Measurements from ENCODE around the gene RPS18. TPM values are rescaled to one million over a fixed set of nuclear protein-coding genes. Genes with fewer than 3 reads are reported as not detected.

The RPS18 gene
- total RNA-seq, 1 donor from 2014 or later: 3,296 TPM

DNA sequence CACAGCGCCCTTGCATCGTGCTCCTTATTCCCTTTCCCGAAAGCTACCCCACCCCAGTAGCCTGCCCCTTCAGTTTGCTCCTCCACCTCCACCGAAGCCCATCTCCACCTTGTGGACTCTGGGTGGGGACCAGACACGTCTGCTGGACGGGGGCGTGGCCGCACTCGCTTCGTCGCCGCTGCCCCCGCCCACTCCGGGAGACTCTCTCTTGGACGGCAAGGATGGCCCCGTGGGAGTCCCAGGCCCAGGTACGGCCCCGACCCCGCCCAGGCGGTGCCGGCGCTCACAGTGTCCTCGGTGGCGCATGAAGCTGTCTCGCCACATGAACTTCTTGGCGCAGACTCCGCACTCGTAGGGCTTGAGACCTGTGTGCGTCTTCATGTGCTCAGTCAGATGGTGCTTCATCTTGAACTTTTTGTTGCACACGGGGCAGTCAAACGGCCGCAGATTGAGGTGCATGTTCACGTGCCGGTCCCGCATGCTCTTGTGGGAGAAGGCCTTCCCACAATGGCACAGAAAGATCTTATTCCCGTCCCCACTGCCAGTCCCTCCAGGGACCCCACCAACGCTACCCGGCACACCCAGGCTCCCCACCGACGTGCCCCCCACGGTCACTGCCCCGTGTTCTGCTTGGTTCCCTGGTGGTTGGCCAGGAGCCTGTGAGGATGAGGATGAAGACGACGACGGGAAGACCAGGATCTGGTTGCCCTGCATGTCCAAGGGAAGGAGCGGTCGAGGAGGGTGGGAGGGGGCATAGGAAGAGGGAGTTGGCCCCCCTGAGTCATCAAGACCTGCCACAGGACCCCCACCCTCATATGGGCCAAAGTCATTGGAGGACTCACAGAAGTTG is 43.3 kb downstream of the RPS18 start:
- no peaks in the 10 kb centered on the region for H3K27me3 ChIP-seq
- H3K4me3 ChIP-seq: peak overlapping the region; percentile 73 to 93
- no peaks in the 10 kb centered on the region for H3K9me3 ChIP-seq
- TF ChIP-seq POLR2AphosphoS5 (IDR thresholded peaks at IDR 0.05; ENCODE audit: insufficient read depth in 1 of 2, low read depth in 1 of 2): peak in 1 of 2 donors; percentile 71
- no peak for TF ChIP-seq POLR2A (IDR thresholded peaks at IDR 0.05)
- peak in 1 of 2 donors; percentile 90 for DNase-seq (ENCODE audit: extremely low spot score in 2 of 2)
- H3K4me1 ChIP-seq: peaks cover 69% of the 10 kb centered on the region
- intact Hi-C loops (cut with DNase I): loop anchor here (5.0 kb wide), 1 partner anchor 102 kb away; the partner anchor contains the start of gene CUTA
- H3K27ac ChIP-seq: peak overlapping the region; percentile 99
- peaks cover 0 to 16% of the 10 kb centered on the region in 2 donors for H3K36me3 ChIP-seq

DNA sequence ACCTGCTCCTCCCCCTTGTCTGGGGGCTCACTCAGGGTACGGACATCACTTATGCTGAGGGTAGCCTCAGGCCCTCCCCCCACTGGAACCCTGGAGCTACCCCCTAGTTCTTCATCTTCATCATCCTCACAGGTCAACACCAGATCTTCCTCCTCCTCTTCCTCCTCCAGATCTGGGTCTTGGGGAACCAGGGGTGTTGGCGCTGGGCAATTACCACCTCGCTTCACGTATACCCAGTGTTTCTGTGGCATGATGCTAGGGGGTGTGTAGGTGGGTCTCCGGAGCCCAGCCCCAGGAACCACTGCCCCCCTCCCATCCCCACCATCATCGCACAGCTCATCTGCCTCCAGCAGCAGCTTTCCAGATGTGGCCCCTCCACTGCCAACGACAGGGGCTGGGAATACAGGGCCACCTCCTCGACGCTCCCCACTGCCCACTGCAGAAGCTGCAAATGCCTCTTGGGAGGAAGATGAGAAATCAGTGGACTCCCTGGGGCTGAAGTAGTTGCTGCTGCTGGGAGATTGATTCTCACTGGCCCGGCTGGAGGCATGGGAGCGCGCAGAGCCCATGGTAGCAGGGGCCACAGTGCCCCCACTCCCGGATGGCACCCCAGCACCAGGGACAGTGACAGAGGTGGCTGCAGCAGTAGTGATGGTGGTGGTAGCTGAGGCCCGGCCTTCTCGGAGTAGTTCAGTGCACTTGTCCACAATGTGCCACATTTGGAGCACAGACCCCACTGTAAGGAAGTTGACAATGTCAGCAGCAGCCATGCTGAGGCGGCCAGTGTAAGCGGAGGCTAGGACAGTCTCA is 44.1 kb downstream of the RPS18 start:
- TF ChIP-seq, protein P1, sequence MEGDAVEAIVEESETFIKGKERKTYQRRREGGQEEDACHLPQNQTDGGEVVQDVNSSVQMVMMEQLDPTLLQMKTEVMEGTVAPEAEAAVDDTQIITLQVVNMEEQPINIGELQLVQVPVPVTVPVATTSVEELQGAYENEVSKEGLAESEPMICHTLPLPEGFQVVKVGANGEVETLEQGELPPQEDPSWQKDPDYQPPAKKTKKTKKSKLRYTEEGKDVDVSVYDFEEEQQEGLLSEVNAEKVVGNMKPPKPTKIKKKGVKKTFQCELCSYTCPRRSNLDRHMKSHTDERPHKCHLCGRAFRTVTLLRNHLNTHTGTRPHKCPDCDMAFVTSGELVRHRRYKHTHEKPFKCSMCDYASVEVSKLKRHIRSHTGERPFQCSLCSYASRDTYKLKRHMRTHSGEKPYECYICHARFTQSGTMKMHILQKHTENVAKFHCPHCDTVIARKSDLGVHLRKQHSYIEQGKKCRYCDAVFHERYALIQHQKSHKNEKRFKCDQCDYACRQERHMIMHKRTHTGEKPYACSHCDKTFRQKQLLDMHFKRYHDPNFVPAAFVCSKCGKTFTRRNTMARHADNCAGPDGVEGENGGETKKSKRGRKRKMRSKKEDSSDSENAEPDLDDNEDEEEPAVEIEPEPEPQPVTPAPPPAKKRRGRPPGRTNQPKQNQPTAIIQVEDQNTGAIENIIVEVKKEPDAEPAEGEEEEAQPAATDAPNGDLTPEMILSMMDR (IDR thresholded peaks at IDR 0.05): no peak
- Histone ChIP-seq H3K9me3 (no peaks in the 10 kb centered on the region), H3K4me1 (peaks cover 74% of the 10 kb centered on the region), H3K27me3 (no peaks in the 10 kb centered on the region), H3K36me3 (peaks cover 0 to 24% of the 10 kb centered on the region in 2 donors), H3K4me3 (no peak overlapping the region), H3K27ac (peak overlapping the region; percentile 99)
- intact Hi-C loops (cut with DNase I): loop anchor here (5.0 kb wide), 1 partner anchor 101 kb away; the partner anchor contains the start of gene CUTA
- peak in 1 of 2 donors; percentile 86 for DNase-seq (ENCODE audit: extremely low spot score in 2 of 2)

DNA sequence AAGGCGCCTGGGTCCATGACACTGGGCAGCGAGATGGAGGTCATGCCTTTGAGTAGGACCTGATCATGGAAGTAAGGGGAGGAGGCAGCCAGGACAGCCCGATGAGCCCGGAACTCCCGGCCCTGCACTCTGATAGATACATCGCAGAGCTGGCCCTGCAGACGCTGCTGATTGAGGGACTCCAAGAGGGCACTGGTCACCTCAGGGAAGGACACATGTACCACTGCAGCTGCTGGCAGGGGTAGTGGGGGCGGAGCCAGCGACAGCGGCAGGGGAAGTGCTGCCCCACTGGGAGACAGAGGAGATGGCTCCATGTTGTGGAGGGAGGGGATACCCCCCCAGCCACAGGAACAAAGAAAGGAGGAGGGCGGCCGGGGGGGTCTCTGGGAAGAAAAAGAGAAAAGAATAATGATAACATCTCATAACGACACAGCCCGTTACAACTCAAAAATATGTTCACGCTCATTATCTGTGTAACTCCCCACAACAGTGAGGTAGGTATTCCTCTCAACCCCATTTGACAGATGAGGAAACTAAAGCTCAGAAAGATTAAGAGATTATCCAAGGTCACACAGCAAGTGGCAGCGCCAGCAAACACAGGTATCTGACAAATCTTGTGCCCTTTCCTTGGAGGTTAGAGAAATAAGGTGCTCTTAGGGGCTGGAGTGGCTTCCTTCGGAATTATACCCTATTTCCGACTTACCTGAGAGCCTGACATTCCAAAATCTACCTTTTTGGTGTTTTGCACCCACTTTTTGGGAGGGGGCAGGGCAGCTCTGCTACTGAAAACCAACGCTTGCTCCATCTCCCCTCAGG is 44.9 kb downstream of the RPS18 start:
- Histone ChIP-seq H3K27me3 (no peaks in the 10 kb centered on the region), H3K27ac (peak overlapping the region; percentile 87), H3K4me3 (peak overlapping the region; percentile 46 to 49), H3K4me1 (peaks cover 74% of the 10 kb centered on the region), H3K36me3 (peaks cover 0 to 25% of the 10 kb centered on the region in 2 donors), H3K9me3 (no peaks in the 10 kb centered on the region)
- no peak for TF ChIP-seq POLR2A (IDR thresholded peaks at IDR 0.05)
- no peak for TF ChIP-seq POLR2AphosphoS5 (IDR thresholded peaks at IDR 0.05; ENCODE audit: insufficient read depth in 1 of 2, low read depth in 1 of 2)
- TF ChIP-seq, protein P1 (IDR thresholded peaks at IDR 0.05): no peak
- intact Hi-C loops (cut with DNase I): loop anchor here (5.0 kb wide), 1 partner anchor 100 kb away; the partner anchor contains the start of gene CUTA
- DNase-seq (ENCODE audit: extremely low spot score in 2 of 2): peak in 1 of 2 donors; percentile 86

DNA sequence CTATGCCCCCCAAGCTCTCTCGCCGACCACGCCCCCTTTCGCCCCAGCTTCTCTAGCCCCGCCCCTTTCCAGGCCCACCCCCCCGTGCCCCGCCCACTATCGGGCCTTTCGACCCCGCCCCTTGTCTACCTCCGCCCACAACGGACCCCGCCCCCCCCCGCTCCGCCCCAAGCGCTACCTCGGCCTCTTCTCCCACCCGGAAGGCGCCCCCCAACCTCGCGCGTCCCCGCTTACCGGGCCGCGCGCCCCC is 45.5 kb downstream of the RPS18 start:
- Histone ChIP-seq H3K4me3 (peak overlapping the region; percentile 46 to 49), H3K27me3 (no peaks in the 10 kb centered on the region), H3K36me3 (peaks cover 0 to 25% of the 10 kb centered on the region in 2 donors), H3K9me3 (no peaks in the 10 kb centered on the region), H3K4me1 (peaks cover 74% of the 10 kb centered on the region), H3K27ac (peak overlapping the region; percentile 87)
- no peak for DNase-seq (ENCODE audit: extremely low spot score in 2 of 2)
- TF ChIP-seq, protein P1 (IDR thresholded peaks at IDR 0.05): no peak
- TF ChIP-seq POLR2AphosphoS5 (IDR thresholded peaks at IDR 0.05; ENCODE audit: insufficient read depth in 1 of 2, low read depth in 1 of 2) (no peak), POLR2A (IDR thresholded peaks at IDR 0.05) (no peak)
- intact Hi-C loops (cut with DNase I): loop anchor here (5.0 kb wide), 1 partner anchor 100 kb away; the partner anchor contains the start of gene CUTA

Measured in vagina (tissue), 2 donors.